Activated B cell treated with CpG ODN at 0.5 μM for 24 hours (primary cell): ENCODE data around the gene ARPC4. TPM values are rescaled to one million over a fixed set of nuclear protein-coding genes. Genes with fewer than 3 reads are reported as not detected.

Experiments
- ATAC-seq: fragments of 200-7000 bp; cut with Tn5 transposase; one replicate; pipeline ENCODE4 v1.10.0; 2021; ENCODE audit warnings: low read depth, mild to moderate bottlenecking, moderate library complexity
- CTCF ChIA-PET: fragments of 350-600 bp; sonication (Branson Sonifier 250); formaldehyde crosslinking; loops from one replicate; lab custom pipeline; 2021; ENCODE audit warnings: antibody characterized with exemption; lab: Charles Lee
- POLR2A ChIA-PET: fragments of 350-600 bp; sonication (Branson Sonifier 250); formaldehyde crosslinking; loops from one replicate; lab custom pipeline; 2021; ENCODE audit warnings: antibody characterized with exemption; lab: Charles Lee
- DNase-seq: peaks from one replicate; pipeline ENCODE4 v3.0.0; 2022
- H3K27ac Mint-ChIP-seq: one replicate; pipeline ENCODE4 v1.8.0; 2020; ENCODE audit warnings: mixed read lengths
- H3K27me3 Mint-ChIP-seq: one replicate; pipeline ENCODE4 v1.8.0; 2021; ENCODE audit warnings: mixed read lengths
- H3K36me3 Mint-ChIP-seq: one replicate; pipeline ENCODE4 v1.8.0; 2021; ENCODE audit warnings: low read depth, mixed read lengths
- H3K4me1 Mint-ChIP-seq: one replicate; pipeline ENCODE4 v1.8.0; 2021; ENCODE audit warnings: mixed read lengths
- H3K4me3 Mint-ChIP-seq: one replicate; pipeline ENCODE4 v1.8.0; 2020; ENCODE audit warnings: mild to moderate bottlenecking, mixed read lengths
- H3K9me3 Mint-ChIP-seq: one replicate; pipeline ENCODE4 v1.8.0; 2020; ENCODE audit warnings: mixed read lengths
- intact Hi-C: fragments of 100-400 bp; cut with micrococcal nuclease; formaldehyde crosslinking; loops from one replicate; pipeline ENCODE4 v1.15.1; 2024
- total RNA-seq: library from RNA; stranded (reverse); gene quantifications from 2 replicates; pipeline ENCODE4 v1.2.3, GENCODE V29; 2022
- TF ChIP-seq, protein P1 (sequence below): fragments of 200-600 bp; IDR thresholded peaks from one replicate; pipeline ENCODE4 v1.8.0; 2022; ENCODE audit warnings: antibody characterized with exemption, mild to moderate bottlenecking

ARPC4 gene
- total RNA-seq, 1 donor from 2014 or later: 315 TPM

- Mint-ChIP-seq H3K9me3 (no peaks in the 10 kb centered on the region), H3K36me3 (peaks cover 26% of the 10 kb centered on the region), H3K4me3 (peak overlapping the region; percentile 32), H3K27me3 (no peaks in the 10 kb centered on the region), H3K4me1 (peaks cover 58% of the 10 kb centered on the region), H3K27ac (peak overlapping the region; percentile 88)
- peak; percentile 4 for ATAC-seq
- no peak for DNase-seq
- intact Hi-C loops: loop anchor here (1.0 to 2.0 kb wide), 2 partner anchors 12 to 14 kb away; partner anchors contain the start of gene TADA3
- POLR2A ChIA-PET: interaction anchor here (1.0 to 5.6 kb wide), 10 partner anchors 9 to 153 kb away, joined by 3 to 133 read pairs (median 6); partner anchors contain the start of genes ARPC4, BRPF1, CAMK1 and CRELD1
- TF ChIP-seq, protein P1, sequence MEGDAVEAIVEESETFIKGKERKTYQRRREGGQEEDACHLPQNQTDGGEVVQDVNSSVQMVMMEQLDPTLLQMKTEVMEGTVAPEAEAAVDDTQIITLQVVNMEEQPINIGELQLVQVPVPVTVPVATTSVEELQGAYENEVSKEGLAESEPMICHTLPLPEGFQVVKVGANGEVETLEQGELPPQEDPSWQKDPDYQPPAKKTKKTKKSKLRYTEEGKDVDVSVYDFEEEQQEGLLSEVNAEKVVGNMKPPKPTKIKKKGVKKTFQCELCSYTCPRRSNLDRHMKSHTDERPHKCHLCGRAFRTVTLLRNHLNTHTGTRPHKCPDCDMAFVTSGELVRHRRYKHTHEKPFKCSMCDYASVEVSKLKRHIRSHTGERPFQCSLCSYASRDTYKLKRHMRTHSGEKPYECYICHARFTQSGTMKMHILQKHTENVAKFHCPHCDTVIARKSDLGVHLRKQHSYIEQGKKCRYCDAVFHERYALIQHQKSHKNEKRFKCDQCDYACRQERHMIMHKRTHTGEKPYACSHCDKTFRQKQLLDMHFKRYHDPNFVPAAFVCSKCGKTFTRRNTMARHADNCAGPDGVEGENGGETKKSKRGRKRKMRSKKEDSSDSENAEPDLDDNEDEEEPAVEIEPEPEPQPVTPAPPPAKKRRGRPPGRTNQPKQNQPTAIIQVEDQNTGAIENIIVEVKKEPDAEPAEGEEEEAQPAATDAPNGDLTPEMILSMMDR: no peak
- CTCF ChIA-PET: interaction anchor here (1.6 to 2.6 kb wide), 3 partner anchors 12 to 28 kb away, joined by 3 to 8 read pairs (median 4); partner anchors contain the start of gene ARPC4
Observed at GRCh38 chr3:9780458-9780812, 12.4 kb upstream of the ARPC4 start.

GRCh38 chr3:9780910-9781309 is 12.0 kb upstream of the ARPC4 start:
- intact Hi-C loops: loop anchor here (1.0 to 2.0 kb wide), 2 partner anchors 11 to 14 kb away; partner anchors contain the start of gene TADA3
- no peak for ATAC-seq
- DNase-seq: no peak
- POLR2A ChIA-PET: interaction anchor here (1.0 to 5.6 kb wide), 7 partner anchors 9 to 152 kb away, joined by 3 to 133 read pairs (median 6); partner anchors contain the start of genes ARPC4, CAMK1, CRELD1 and OGG1
- H3K27me3 Mint-ChIP-seq: no peaks in the 10 kb centered on the region
- peaks cover 30% of the 10 kb centered on the region for H3K36me3 Mint-ChIP-seq
- H3K27ac Mint-ChIP-seq: peak overlapping the region; percentile 88
- TF ChIP-seq, protein P1: no peak
- H3K4me1 Mint-ChIP-seq: peaks cover 58% of the 10 kb centered on the region
- peak overlapping the region; percentile 32 for H3K4me3 Mint-ChIP-seq
- H3K9me3 Mint-ChIP-seq: no peaks in the 10 kb centered on the region
- CTCF ChIA-PET: interaction anchor here (1.5 to 2.6 kb wide), 4 partner anchors 9 to 27 kb away, joined by 3 to 8 read pairs (median 4); partner anchors contain the start of gene ARPC4

GRCh38 chr3:9781551-9781950 is 11.3 kb upstream of the ARPC4 start:
- ATAC-seq: no peak
- Mint-ChIP-seq H3K36me3 (peaks cover 36% of the 10 kb centered on the region), H3K4me1 (peaks cover 56% of the 10 kb centered on the region), H3K27ac (peak overlapping the region; percentile 83), H3K9me3 (no peaks in the 10 kb centered on the region), H3K27me3 (no peaks in the 10 kb centered on the region), H3K4me3 (no peak overlapping the region)
- ChIA-PET CTCF (interaction anchor here (0.6 to 2.6 kb wide), 13 partner anchors 9 to 206 kb away, joined by 3 to 8 read pairs (median 4); partner anchors contain the start of genes ARPC4 and CRELD1), POLR2A (interaction anchor here (0.6 to 5.6 kb wide), 11 partner anchors 8 to 205 kb away, joined by 3 to 133 read pairs (median 4); partner anchors contain the start of genes ARPC4, BRPF1, CAMK1 and EMC3)
- intact Hi-C loops: loop anchor here (2.0 kb wide), 1 partner anchor 15 kb away; no protein-coding TSS in a partner anchor
- TF ChIP-seq, protein P1: no peak
- no peak for DNase-seq

DNA sequence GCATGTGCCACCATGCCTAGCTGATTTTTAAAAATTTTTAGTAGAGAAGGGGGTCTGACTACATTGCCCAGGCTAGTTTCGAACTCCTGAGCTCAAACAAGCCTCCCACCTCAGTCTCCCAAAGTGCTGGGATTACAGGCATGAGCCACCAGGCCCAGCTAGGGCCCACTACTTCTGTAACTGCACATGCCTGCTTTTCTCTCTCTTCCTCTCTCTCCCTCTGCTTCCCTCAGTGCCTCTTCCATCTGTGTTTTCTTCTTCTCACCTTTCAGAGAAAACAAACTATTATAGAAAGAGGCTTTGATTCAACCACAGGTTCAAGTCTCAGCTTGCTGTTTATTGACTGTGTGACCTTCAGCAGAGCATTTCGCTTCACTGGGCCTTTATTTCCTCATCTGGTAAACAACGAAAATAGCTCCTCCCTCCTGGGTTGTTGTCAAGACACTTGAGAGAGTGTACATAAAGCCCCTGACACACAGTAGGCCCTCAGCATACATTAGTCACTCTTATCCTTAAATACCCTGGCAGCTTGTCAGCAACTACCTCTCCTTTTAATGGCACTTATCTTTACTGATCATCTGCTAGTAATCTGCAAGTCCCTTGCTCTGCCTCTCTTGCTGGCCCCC is 10.8 kb upstream of the ARPC4 start:
- H3K9me3 Mint-ChIP-seq: no peaks in the 10 kb centered on the region

More for the DNA sequence above, 10.8 kb upstream of the ARPC4 start:
- TF ChIP-seq, protein P1: no peak
- H3K27me3 Mint-ChIP-seq: no peaks in the 10 kb centered on the region
- DNase-seq: no peak
- CTCF ChIA-PET: interaction anchor here (0.6 to 2.6 kb wide), 16 partner anchors 9 to 441 kb away, joined by 3 to 8 read pairs (median 4); partner anchors contain the start of genes ARPC4 and CRELD1
- H3K36me3 Mint-ChIP-seq: peaks cover 42% of the 10 kb centered on the region
- no peak overlapping the region for H3K4me3 Mint-ChIP-seq
- H3K4me1 Mint-ChIP-seq: peaks cover 56% of the 10 kb centered on the region
- peak overlapping the region; percentile 83 for H3K27ac Mint-ChIP-seq
- POLR2A ChIA-PET: interaction anchor here (0.6 to 5.6 kb wide), 12 partner anchors 8 to 244 kb away, joined by 3 to 133 read pairs (median 4); partner anchors contain the start of genes ARPC4, BRPF1, CAMK1 and EMC3
- intact Hi-C loops: loop anchor here (1.0 to 2.0 kb wide), 2 partner anchors 15 to 244 kb away; partner anchors contain the start of gene FANCD2
- ATAC-seq: no peak
